HG02938 (cell line): ENCODE measurements around the gene PACS2.
"Not testable (repeated sequence)": the region's sequence is repeated elsewhere in the genome, so short reads cannot be mapped to it uniquely, and the experiment has no call there.

Source experiments
- ATAC-seq: cut with Tn5 transposase; IDR thresholded peaks from one replicate; pipeline ENCODE4 v1.9.1; 2021; ENCODE audit warnings: mild to moderate bottlenecking, moderate library complexity; ENCODE audit not compliant: unreplicated experiment

The PACS2 gene

DNA sequence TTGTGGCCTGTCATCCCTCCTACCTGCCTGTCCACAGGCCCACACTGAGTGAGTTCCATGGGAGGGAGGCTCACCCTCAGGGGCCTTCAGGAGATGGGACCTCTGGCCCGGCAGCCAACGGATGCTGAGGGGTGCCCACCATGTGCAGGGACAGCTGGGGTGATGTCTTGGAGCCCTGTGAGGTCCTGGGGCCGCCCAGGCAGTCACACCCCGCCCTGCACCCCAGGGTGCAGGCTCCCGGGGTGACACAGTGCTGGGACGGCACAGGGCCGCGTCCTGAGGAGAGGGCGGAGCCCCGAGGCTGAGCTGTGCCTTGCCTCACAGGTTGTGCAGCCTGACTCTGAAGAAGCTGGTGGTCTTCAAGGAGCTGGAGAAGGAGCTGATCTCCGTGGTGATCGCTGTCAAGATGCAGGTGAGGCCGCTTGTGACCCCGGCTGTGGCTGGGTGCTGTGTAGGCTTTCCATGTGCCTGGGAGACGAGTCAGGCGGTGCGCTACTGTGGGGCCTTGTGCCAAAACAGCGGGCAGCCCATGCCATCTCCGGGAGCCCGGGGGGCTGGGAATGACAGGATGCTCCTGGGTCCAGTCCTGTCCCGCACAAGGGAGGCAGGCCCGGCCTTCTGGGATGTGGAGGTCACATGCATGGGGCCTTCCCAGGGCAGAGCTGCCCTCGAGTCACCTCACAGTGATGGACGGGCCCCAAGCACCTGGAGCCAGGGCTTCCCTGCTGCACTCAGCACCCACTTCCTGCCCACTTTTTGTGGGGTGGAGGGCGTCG, 33.8 kb downstream of the PACS2 start:
- ATAC-seq, result no peak

DNA sequence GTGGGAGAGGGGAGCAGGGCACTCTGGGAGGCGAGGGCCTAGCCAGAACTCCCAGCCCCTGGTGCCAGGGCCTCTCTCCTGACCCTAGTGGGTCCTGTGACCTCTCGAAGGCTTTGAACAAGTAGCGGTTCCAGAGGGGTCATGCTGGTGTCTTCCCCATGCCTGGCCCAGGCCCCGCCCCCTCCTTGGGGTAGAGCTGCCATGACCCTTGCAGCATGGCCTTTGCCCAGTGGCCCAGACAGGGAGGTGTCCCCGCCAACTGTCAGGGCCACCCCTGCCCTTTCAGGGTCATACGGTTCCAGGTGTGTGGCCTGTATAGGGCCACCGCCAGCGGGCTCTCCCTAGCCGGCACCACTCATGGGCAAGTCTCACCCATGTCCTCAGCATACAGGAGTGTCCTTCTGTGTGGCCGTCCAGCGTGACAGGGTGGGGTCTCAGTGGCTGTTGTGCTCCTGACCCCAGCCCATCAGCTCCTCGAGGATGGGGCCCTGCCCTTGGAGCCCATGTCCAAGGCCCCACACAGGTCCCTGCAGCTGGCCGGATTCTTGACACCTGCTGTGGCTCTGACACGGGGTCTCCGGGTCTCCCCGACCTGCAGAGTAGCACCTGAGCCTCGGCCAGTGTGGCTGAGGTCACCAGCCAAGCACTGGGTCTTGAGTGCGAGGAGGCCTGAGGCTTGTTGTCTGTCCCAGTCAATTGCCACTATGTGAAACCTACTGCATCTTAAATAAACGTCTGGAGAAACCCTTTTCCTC, 34.6 kb downstream of the PACS2 start:
- no peak for ATAC-seq

DNA sequence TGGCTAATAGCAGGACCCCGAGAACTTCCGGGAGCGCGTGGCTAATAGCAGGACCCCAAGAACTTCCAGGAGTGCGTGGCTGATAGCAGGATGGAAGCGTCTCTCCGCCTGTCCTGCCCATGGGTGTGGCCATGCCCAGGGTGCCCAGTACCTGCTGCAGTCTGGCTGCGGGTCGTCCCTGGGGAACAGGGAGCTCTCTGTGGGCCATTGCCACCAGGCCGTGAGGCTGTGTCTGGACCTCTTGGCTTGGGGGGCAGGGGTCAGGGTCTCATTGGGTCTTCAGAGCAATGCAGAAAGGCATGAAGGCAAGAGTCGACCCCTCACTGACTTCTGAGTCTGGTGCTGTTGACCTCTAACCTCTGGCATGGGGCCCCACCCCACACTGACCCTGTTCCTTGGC, 35.4 kb downstream of the PACS2 start:
- no peak for ATAC-seq

DNA sequence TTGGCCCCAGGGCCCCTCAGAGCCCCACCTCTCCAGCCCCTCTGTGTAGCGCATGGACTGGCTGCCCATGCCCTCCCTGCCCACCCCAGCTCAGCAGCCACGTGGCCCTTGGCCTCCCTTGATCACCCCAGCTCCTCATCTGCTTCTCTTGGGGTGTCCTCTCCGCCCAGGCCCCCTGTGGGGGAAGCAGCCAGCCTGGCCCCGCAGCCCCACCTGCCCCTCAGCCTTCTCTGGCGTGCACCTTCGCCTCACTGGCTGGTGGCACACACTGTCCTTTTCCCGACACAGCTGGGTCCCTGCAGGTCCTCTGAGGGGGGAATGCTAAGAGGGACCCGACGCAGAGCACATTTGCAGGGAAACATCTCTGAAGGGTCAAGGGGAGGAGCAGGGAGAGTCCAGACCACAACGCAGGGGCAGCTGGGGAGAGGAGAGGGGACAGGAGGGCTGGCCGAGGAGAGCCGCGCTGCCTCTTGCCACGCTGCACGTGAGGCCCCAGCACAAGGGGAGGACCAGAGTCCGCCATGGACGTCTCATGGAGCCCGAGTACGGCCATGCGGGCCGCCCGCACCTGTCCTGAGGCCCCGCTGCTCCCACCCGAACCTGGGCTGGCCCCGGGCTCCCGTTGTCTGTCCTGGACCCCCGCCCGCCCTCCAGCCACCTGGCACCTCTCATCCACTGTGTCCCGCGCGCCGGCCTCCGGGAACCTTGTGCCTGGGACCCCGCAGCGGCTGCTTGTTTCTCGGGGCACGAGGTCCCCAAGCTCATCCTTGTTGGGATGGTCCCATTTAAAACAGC, 36.1 kb downstream of the PACS2 start:
- ATAC-seq, result no peak

DNA sequence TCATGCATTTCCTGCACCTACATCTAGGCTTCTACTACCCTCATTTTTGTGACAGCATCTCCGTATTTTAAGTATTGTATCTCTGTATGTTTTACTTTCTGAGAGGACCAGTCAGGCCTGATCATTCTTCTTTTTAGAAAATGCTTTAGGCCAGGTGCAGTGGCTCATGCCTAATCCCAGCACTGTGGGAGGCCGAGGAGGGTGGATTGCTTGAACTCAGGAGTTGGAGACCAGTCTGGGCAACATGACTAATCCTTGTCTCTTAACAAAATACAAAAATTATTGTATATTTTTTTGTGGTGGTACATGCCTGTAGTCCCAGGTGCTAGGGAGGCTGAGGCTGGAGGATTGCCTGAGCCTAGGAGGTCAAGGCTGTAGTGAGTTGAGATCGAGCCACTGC, 36.9 kb downstream of the PACS2 start:
- ATAC-seq, result no peak

DNA sequence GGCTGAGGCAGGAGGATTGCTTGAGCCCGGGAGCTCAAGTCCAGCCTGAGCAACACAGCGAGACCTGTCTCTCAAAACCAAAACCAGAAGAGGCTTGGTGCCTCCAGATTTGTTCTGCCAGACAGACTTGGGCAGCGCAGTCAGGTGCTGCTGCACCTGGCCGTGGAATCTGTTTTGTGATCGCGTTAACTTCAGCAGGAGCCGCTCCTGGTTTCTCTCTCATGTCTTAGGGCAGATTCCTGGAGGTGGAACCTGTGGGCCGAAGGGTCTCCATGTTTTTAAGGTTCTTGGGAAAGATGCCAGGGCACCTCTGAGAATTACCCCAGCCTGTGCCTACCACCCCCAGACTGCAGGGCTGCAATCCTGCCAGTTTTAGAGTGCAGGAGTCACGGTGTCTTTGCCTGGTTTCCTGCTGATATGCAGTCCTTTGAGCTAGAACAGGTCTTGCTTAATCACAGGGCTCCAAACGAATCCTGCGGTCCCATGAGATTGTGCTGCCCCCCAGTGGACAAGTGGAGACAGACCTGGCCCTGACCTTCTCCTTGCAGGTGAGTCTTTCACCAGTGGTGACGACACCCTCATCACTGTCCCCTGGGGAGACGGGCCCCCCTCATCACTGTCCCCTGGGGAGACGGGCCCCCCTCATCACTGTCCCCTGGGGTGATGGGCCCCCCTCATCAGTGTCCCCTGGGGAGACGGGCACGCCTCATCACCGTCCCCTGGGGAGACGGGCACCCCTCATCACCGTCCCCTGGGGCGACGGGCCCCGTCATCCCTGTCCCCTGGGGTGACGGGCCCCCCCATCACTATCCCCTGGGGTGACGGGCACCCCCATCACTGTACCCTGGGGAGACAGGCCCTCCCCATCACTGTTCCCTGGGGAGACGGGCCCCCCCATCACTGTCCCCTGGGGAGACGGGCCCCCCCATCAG, 37.6 kb downstream of the PACS2 start:
- ATAC-seq, result no peak

DNA sequence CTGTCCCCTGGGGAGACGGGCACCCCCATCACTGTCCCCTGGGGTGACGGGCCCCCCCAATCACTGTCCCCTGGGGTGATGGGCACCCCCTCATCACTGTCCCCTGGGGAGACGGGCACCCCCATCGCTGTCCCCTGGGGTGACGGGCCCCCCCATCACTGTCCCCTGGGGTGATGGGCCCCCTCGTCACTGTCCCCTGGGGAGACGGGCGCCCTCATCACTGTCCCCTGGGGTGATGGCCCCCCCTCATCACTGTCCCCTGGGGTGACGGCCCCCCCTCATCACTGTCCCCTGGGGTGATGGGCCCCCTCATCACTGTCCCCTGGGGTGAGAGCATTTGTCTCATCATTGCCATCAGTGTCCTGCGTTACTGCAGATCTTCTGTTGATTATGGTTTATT, 38.6 kb downstream of the PACS2 start:
- no peak for ATAC-seq

DNA sequence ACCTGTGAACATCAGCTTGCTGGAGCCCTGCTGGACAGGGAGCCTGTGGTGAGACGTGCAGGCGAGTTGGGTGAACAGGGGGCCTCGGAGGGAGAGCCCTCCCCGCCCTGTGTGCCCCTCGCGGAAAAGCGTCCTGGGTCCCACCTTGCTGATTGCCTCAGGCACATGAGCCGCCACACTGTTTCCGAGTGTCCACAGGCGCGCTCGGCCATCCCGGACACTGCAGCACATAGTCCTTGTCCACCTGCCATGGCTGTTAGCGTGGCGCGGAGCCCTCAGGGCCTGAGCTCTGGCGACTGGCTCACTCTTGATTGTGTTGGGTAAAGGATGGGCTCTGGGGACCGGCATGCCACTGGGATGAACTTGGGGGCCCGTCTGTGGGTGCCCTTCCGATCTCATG, 40.0 kb downstream of the PACS2 start:
- no peak for ATAC-seq

DNA sequence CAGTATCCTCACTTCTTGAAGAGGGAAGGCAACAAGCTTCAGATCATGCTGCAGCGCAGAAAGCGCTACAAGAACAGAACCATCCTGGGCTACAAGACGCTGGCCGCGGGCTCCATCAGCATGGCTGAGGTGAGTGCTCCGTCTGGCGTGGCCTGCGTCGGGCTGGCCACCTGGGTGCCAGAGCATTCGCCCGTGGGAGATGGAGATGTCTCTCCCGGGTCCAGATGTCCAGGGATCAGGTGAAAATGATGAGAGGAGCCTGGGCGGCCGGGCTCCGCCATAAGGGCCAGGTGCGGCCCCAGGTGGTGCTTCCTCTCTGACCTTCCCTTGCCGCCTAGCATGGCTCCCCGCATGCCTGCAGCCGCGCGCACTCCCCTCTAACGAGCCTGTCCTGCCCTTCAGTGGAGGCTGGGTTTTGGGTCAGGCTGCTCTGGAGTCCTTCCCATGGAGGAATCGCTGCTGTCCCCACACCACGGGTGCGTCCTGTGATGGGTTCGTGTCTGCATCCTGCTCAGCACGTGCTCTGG, 40.6 kb downstream of the PACS2 start:
- ATAC-seq, result no peak

DNA sequence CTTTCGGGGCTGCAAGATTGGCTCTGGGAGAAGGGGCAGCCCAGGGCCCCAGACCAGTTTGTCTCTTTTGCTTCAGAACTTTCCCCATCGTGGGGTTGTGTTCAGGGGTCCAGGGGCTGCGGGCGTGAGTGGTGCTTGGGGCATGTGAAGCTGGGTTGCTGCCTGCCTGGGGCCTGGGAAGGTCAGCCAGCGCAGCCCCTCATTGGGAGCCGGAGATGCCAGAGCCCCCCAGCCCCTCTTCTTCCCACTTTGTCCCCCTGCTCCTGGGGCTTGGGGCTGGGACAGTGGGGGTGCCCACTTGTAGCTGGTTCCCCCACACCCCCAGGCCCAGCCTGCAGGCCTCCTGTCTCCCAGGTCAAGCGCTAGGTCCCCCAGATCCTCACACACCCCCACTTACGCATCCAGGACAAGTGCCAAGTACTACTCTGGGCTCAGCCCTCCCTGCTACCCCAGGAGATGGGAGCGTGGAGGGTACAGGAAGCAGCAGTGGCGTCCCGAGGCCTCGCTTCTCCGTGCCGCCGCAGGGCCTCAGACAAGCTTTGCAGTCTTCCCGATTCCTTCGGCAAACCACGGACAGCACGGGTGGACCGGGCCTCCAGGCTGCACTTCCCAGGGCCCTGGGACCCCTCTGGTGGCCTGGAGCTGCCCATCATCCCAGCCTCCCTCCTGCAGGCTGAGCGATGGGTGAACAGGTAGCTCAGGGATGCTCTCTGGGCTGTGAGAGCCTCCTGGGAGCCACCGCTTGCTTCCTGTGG, 41.5 kb downstream of the PACS2 start:
- no peak for ATAC-seq

DNA sequence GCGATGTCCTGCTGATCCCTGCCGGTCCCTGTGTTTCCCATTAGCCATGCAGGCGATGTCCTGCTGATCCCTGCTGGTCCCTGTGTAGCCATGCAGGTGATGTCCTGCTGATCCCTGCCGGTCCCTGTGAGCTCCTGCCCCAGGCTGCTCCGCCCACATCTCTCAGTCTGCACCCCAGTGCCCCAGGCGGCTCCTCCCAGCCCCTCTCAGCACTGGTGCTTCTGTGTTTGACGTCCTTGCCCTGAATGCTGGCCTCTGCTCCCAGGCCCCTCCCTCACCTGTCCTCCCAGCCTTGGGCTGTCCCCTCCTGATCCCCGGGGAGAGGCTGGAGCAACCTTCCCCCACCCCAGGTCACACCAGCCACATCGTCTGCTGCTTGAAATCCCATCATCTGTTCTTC, 42.4 kb downstream of the PACS2 start:
- ATAC-seq, result no peak

DNA sequence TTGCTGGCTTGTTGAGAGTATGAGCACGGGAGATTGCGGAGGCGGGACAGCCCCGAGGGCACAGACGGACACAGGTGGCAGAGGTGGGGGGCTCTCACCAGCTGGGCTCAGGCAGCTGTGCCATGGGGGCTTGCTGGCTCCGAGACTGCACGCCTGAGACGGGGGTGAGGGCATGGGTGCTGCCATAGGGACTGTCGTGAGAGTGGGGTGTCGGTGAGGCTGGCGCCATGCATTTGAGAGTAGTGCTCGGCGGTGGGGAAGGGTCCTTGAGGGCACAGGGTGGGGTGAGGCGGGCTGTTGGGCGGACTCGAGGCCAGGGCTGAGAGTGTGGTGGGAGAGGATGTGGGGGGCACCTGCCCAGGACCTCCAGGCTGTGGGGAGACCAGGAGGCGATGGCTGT, 43.1 kb downstream of the PACS2 start:
- ATAC-seq, result no peak

DNA sequence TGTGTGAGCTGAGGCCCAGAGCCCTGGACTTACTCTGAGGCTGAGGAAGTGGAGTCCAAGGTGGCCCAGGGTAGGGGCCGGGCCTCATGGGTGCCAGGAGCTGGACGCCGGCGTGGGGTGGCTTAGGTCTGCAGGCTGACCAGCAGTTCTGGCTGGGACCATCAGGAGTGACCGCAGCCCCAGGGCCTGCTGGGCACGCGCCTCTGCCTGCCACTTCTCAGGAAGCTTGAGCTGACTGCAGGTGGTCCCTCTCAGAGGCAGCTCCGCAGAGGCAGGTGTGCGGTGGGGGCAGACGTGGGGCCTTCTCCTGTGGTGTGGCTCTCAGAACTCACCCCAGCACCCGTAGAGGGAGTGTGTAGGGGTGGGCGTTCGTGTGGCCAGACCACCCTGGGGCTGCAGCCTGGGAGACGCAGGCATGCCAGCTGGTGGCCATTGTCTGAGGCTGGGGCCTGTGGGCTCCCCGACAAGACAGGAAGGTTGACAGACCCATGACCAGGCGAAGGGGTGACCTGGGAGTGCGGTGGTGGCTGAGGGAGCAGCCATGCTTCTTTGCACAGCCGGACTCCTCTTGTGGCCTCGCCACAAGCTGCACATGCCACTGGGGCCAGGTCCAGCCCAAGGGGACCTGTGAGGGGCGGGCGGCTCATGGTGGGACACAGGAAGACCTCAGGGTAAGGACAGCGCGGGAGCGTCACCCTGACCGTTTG, 43.7 kb downstream of the PACS2 start:
- ATAC-seq, result no peak

DNA sequence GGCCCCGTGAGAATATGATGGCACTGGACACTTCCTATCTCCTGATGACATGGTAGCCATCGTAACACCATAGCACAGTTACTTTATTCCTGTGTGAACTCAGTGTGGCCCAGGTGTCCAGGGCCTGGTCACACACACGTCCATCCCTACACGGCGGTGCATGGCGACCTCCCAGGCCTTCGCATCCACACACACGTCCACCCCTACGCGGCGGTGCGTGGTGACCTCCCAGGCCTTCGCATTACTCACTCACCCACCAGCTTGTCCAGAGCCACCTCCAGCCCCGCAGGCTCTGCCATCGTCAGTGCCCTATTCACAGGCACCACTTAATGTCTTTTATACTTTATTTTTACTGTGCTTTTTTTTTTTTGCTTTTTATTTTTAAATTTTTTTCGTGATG, 44.4 kb downstream of the PACS2 start:
- ATAC-seq, result no peak

DNA sequence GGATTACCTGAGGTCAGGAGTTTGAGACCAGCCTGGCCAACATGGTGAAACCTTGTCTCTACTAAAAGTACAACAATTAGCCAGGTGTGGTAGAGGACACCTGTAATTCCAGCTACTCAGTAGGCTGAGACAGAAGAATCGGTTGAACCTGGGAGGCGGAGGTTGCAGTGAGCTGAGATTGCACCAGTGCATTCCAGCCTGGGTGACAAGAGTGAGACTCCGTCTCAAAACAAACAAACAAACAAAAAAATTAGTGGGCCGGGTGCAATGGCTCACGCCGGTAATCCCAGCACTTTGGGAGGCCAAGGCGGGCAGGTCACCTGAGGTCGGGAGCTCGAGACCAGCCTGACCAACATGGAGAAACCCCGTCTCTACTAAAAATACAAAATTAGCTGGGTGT, 46.9 kb downstream of the PACS2 start:
- not testable (repeated sequence) for ATAC-seq

DNA sequence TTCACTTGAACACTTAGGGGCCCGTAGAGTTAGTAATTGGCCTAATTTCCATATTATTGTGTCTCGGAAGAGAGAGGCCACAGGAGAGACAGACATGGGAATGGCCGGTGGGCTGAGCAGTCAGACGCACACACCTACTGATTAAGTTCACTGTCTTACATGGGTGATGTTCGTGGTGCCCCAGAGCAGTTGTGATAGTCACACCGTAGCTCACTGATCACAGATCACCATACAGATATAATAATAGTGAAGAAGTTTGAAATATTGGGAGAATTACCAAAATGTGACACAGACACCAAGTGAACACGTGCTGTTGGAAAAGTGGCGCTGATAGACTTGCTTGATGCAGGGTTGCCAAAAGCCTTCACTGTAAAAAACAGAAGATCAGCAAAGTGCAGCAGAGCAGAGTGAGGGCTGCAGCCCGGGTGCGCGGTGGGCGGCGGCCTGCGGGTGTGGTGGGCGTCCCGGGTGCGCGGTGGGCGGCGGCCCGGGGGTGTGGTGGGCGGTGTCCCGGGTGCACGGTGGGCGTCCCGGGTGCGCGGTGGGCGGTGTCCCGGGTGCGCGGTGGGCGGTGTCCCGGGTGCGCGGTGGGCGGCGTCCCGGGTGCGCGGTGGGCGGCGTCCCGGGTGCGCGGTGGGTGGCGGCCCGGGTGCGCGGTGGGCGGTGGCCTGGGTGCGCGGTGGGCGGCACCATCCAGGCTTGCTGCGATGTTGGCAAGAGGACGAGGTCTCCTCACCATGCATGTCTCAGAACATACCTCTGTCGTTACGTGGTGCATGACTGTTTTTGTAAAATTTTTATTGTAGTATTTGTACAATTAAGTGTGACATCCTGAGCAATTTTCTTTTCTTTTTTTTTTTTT, 49.5 kb downstream of the PACS2 start:
- ATAC-seq, result no peak

DNA sequence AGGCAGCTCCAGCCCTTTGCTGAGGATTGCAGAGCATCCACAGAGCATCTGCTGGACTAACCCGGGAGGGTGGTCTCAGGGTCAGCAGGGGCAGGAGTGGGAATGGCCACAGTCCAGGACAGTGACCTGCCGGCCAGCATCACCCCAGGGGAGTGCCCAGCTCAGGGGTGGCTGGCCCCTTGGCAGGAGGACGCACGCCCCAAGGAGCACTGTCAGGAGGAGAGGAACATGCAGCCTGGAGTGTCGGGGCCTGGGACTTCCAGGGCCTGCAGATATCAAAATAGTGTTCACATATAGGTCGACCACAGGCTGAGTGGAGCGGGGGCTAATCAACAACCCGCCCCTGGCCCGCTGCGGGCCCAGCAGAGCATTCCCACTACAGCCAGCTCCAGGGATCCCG, 50.6 kb downstream of the PACS2 start:
- ATAC-seq, result no peak

DNA sequence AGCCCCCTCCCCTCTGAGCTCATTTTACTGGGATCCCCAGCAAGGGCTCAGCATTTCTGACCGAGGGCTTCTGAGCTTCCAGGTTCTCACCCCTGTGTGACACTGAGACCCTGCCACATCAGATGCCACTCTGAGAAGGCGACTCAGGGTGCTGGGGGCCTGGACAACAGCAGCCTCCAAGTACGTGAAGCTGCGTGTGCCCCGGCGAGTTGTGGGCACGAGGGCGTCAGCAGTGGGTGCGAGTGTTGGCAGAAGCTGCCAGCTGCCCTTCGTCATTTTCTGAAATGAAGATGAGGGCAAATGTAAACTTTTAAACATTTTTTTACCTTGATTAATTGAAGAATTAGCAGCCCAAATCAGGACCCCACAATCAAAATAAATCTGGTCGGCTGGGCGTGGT, 51.1 kb downstream of the PACS2 start:
- no peak for ATAC-seq
